Fibroblast of the aortic adventitia (primary cell): ENCODE data around the gene PBX1. TPM values are rescaled to one million over a fixed set of nuclear protein-coding genes. Genes with fewer than 3 reads are reported as not detected.

Experiments used
- DNase-seq: peaks from one replicate; pipeline ENCODE4 v3.0.0-alpha.2; 2010; ENCODE audit warnings: low read depth
- H3K4me3 ChIP-seq: 2 replicates; pipeline ENCODE4 v1.5.1; 2011; ENCODE audit warnings: low read depth, mild to moderate bottlenecking, control low read depth, low read length, moderate library complexity
- total RNA-seq: library from RNA; depleted of rRNA; stranded (reverse); fragments of >200 nt; gene quantifications from 2 replicates; pipeline ENCODE4 v1.2.3, GENCODE V29; 2012; ENCODE audit warnings: low replicate concordance
- TF ChIP-seq, protein P1 (sequence below): IDR thresholded peaks from 2 replicates; pipeline ENCODE4 v1.5.1; 2011; ENCODE audit warnings: mild to moderate bottlenecking, low read length, control low read depth, inconsistent platforms; ENCODE audit not compliant: insufficient read depth

Gene PBX1
- total RNA-seq, 1 donor, result 95.6 TPM

DNA sequence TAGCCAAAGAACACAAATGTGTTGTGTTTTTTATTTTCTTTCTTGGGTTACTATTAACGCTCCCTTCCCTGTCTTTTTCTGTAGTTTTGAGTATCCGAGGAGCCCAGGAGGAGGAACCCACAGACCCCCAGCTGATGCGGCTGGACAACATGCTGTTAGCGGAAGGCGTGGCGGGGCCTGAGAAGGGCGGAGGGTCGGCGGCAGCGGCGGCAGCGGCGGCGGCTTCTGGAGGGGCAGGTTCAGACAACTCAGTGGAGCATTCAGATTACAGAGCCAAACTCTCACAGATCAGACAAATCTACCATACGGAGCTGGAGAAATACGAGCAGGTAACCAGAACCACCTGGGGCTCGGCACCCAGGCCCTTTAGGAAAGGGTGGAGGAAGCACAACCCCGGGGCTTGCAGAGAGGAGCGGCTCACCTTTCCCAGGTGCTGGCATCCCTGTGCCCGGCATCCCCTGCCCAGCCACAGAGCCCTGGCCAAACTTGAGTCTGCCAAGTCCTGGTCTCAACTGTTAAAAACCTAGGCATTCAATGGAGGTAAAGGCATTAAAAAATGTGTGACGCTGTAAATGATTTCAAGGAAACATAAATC, 233.5 kb downstream of the PBX1 start:
- TF ChIP-seq, protein P1, sequence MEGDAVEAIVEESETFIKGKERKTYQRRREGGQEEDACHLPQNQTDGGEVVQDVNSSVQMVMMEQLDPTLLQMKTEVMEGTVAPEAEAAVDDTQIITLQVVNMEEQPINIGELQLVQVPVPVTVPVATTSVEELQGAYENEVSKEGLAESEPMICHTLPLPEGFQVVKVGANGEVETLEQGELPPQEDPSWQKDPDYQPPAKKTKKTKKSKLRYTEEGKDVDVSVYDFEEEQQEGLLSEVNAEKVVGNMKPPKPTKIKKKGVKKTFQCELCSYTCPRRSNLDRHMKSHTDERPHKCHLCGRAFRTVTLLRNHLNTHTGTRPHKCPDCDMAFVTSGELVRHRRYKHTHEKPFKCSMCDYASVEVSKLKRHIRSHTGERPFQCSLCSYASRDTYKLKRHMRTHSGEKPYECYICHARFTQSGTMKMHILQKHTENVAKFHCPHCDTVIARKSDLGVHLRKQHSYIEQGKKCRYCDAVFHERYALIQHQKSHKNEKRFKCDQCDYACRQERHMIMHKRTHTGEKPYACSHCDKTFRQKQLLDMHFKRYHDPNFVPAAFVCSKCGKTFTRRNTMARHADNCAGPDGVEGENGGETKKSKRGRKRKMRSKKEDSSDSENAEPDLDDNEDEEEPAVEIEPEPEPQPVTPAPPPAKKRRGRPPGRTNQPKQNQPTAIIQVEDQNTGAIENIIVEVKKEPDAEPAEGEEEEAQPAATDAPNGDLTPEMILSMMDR, result no peak
- DNase-seq, result no peak
- H3K4me3 ChIP-seq, result no peak overlapping the region

DNA sequence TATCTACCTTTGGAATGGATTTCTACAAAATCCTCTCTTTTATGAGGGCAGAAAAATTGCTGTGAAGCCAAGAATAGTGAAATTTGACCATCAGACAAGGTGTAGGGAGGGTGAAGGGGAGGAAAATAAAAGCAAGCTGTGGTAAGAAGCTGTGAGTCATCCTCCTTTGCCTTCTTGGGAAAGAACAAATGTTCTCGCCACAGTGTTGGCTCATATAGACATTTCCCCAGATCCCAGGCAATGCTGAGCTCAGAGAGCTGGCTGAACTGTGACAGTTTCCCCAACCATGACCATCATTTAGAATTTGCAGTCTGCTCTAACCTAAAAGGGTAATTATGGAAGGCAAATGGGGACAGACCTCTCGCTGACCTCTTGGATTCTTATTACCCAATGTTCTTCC, 235.4 kb downstream of the PBX1 start:
- no peak overlapping the region for H3K4me3 ChIP-seq
- DNase-seq, result peak; percentile 94
- TF ChIP-seq, protein P1, result no peak

DNA sequence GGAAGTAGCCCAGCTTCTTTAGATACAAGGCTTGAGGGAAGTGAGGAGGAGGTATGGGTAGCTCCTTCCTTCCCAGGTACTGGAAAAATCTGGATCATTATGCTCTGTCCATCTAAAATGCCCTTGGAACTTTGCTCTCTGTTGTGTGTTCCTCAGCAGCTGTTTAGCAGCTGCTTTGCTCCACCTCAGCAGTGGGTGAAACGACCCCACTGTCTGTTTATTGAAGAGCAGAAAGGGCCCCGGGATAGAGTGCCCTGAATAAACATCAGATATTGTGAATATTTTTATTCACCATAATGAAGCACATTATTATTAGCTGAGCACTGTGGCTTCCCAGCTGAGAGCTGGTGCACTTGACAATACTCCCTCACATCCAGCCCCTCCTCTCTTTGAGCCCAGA, 237.9 kb downstream of the PBX1 start:
- TF ChIP-seq, protein P1, result no peak
- DNase-seq, result no peak
- no peak overlapping the region for H3K4me3 ChIP-seq

DNA sequence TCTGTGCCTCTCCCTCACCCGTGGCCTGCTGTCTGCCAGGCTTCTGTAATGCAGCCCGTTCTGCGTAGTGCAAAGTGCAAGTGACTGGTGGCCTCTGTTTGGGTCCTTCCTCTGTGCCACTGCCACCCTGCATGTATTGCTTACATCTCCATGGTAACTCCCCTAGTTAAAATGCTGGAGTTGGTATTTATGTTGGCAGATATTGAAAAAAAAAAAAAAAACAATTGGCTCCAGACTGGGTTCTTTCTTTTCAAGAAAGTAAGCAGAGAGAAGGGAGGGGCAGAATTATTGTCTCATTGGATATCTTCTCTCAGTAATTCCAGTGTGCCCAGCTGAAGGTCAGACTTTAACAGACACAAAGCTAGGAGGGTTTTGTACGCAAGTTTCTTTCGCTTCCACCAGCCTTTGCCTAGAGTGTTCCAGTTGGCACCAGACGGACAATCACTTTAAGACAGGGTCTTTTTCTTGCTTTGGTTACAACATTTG, 242.3 kb downstream of the PBX1 start:
- H3K4me3 ChIP-seq, result no peak overlapping the region
- DNase-seq, result no peak
- TF ChIP-seq, protein P1, result no peak

DNA sequence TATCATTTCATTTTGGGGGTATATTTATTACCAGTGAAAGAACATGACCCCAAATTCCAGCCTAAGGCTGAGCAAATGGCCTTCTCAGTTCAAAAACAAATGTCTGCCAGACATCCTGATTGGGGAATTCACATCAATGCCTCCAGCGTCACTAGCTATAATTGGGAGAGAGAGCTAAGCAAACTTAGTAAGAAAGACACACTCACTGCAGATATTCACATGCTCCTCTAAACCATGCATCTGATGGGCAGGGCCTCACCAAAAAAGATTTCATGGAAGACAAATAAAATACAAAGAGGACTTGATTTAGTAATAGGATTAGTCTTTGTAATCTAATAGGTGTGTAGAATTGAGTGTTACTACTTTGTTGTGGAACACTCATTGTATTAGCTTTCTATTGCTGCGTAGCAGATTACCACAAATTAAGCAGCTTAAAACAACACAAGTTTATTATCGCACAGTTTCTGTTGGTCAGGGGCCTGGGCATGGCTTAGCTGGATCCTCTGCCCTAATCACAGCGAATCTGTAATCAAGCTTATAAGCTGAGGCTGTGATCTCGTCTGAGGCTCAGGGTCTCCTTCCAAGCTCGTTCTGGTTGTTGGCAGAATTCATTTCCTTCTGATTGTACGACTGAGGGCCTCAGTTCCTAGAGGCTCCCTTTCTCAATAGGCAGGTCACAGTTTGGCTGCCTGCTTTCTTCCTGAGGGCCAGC, 243.0 kb downstream of the PBX1 start:
- DNase-seq, result no peak

DNA sequence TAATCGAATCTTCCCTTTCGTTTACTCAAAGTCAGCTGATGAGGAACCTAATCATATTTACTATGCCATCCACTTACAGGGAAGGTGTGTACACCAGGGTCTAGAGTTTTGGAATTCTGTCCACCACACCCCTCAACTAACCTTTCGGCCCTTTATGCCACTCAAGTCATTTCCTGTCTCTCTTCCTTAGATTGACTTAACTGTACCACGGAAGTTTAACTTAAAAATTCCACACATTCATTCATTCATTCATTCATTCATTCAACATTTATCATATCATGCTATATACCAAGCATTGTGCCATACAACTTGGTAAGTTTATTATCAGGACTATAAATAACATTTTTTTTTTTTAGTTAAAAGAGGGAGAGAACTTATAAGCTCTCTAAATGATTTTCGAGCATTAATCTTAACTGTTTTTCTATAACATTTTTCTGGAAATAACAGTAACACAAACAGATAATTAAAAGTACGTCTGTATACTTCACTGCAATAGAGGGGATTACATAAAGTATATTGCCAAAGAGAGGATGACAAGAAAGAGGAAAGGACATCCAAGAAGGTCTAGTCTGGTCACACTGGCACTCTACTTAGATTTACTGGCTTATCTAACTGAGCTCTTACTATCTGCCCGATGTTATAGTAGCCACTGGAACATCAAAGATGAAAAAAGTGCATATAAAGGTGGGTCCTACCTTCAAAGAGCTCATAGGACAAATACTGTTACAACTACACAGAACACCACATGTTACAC, 243.7 kb downstream of the PBX1 start:
- TF ChIP-seq, protein P1, result no peak
- no peak for DNase-seq
- H3K4me3 ChIP-seq, result no peak overlapping the region

More for the DNA sequence above, 243.0 kb downstream of the PBX1 start:
- TF ChIP-seq, protein P1, result no peak
- H3K4me3 ChIP-seq, result no peak overlapping the region
